Amniotic stem cell (primary cell): ENCODE measurements around the gene IFITM10.
"Not testable (repeated sequence)": the region's sequence is repeated elsewhere in the genome, so short reads cannot be mapped to it uniquely, and the experiment has no call there.

Experiments
- DNase-seq: peaks from one replicate; lab custom pipeline; 2025; lab: John Stamatoyannopoulos, UW

IFITM10 gene

DNA sequence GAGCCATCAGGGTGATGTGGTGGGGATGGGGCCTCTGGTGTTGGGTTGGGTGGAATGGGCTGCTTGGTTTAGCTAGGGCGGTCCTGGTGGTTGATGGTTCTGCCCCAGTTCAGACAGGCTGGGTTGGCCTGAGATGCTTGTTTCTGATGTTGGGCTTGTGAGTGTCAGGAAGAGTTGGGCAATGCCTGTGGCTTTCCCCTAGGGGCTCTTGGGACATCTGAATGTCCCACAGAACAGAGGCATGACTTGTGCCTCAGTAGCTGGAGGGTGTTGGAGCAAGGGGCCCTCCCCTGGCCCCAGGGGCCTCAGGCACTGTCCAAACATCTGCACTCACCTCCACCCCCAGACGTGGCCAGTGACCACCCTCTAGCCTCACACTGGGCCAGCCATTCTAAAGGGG, 27.3 kb upstream of the IFITM10 start:
- DNase-seq, result no peak

- no peak for DNase-seq
Measured at GRCh38 chr11:1776944-1777715, 26.7 kb upstream of the IFITM10 start.

- no peak for DNase-seq
Measured at GRCh38 chr11:1776331-1776851, 26.0 kb upstream of the IFITM10 start.

DNA sequence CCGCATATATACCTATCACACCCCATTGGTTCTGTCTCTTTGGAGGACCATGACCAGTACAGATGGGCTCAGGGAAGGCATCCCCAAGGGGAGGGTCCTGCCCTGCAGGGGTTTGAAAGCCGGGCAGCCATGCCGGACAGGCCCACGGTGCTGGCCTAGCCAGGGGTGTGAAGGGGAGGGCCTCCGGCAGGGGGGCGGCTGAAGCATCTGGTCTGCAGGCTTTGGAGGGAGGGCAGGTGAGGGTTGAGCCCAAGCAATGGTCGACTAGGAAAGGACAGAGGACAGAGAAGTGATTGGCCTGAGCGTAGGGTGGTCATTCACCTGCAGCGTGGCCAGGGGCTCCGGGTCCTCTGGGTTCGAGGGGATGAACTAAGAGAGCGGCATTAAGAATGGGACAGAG, 24.5 kb upstream of the IFITM10 start:
- no peak for DNase-seq

GRCh38 chr11:1773994-1774550, 23.7 kb upstream of the IFITM10 start:
- no peak for DNase-seq

GRCh38 chr11:1773131-1773993, 23.0 kb upstream of the IFITM10 start:
- DNase-seq, result no peak

- peak; percentile 79 for DNase-seq
Measured at GRCh38 chr11:1772270-1773130, 22.1 kb upstream of the IFITM10 start.

DNA sequence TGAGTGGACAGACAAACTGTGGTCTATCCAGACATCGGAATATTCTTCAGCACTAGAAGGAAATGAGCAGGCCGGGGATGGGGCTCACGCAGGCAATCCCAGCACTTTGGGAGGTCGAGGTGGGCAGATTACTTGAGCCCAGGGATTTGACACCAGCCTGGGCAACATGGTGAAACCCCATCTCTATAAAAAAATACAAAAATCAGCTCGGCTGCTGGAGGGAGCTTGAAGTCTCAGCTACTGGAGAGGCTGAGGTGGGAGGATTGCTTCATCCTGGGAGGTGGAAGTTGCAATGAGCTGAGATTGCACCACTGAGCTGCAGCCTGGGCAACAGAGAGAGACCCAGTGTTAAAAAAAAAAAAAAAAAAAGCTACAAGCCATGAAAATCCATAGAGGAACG, 21.3 kb upstream of the IFITM10 start:
- no peak for DNase-seq

- DNase-seq, result no peak
Measured at GRCh38 chr11:1771273-1771672, 20.9 kb upstream of the IFITM10 start.

- DNase-seq, result no peak
Measured at GRCh38 chr11:1770528-1770927, 20.1 kb upstream of the IFITM10 start.

DNA sequence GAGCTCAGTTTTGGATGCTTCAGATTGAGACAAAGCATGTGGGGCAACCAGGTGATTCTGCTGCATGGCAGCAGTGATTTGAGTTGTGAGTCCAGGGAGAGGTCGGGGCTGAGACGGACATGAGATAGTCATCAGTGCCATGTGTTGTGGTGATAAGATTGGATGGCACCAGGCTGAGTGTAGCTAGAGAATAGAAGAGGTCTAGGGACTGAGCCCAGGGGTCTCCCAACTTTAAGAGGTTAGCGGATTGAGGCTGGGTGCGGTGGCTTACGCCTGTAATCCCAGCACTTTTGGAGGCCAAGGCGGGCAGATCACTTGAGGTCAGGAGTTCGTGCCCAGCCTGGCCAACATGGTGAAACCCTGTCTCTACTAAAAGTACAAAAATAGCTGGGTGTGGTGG, 19.7 kb upstream of the IFITM10 start:
- DNase-seq, result no peak

DNA sequence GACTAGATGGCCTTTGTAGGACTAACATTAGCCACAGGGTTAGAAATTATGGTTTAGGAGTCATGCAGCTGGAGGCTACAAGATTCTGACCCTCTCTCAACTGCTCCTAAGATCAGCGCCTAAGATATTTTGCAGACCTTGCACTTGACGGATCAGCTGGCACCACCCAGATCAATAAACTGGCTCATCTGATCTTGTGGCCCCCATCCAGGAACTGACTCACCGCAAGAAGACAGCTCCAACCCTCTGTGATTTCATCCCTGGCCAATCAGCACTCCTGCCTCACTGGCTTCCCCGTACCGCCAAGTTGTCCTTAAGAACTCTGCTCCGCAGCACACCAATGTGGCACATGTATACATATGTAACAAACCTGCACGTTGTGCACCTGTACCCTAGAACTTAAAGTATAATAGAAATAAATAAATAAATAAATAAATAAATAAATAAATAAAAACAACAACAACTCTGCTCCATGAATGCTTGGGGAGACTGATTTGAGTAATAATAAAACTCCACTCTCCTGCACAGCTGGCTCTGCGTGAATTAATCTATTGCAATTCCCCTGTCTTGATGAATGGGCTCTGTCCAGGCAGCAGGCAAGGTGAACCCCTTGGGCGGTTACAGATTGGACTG, 19.0 kb upstream of the IFITM10 start:
- DNase-seq, result not testable (repeated sequence)

GRCh38 chr11:1768141-1768469, 17.7 kb upstream of the IFITM10 start:
- DNase-seq, result no peak

DNA sequence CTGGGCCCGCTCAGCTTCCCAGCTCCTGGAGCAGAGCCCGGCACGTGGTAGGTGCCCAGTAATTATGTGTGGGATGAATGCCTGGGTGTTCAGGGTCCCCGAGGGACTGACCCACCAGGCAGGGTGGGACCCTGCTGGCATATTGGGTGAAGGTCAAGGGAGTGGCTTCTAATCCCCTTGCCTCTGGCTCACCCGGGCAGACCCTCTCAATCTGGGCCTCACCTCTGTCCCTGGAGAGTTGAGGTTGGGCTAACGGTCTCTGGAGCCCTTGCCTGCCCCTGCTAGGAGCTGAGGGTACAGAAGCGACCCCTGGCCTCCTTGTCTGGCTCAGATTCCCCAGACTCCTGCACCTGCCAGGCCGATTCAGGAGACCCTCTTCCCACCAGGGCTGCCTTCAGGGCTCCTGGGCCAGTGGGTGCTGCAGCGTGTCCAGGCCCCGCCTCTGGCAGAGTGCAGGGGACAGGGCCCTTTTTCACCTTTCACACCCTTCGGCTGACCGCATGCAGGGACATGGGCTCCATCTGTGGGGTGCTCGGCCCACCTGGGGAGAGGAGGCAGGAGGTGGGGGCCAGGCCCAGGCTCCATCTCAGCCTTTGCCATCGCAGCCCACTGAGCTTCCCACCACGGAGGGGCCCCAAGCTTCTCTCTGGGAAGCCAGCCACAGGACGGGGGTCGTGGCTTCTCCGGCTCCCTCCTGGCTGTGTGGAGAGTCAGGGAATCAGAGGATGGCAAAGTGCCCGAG, 17.2 kb upstream of the IFITM10 start:
- DNase-seq, result no peak

DNA sequence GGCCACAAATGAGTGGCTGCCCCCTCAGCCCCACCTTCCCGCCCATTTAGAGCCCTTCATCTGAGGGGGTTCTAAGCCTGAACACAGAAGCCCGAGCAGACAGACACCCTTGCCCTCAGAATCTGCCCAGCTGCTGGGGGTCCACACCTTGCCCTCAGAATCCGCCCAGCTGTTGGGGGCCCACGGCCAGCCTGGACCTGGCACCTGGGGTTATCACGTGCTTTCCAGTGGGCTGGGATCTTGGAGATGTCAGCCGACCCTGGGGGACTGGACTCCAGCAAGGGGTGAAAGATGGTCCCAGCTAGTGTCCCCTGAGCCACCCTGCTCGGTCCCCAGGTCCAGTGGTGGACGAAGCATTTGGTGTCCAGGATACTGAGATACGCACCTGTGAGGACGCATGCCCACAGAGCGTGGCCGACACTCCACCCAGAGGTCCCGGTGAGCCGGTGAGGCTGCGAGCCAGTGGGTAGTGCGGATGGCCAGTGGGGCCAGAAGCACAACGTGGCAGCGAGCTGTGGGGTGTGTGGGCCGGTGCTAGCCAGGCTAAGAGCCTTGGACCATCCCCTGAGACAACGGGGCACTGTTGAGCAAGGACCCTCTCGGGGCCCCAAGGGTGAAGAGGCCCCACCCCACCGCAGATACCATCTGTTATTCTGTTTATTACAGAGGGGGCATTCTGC, 16.5 kb upstream of the IFITM10 start:
- DNase-seq, result no peak

GRCh38 chr11:1765871-1766718, 15.7 kb upstream of the IFITM10 start:
- no peak for DNase-seq

DNA sequence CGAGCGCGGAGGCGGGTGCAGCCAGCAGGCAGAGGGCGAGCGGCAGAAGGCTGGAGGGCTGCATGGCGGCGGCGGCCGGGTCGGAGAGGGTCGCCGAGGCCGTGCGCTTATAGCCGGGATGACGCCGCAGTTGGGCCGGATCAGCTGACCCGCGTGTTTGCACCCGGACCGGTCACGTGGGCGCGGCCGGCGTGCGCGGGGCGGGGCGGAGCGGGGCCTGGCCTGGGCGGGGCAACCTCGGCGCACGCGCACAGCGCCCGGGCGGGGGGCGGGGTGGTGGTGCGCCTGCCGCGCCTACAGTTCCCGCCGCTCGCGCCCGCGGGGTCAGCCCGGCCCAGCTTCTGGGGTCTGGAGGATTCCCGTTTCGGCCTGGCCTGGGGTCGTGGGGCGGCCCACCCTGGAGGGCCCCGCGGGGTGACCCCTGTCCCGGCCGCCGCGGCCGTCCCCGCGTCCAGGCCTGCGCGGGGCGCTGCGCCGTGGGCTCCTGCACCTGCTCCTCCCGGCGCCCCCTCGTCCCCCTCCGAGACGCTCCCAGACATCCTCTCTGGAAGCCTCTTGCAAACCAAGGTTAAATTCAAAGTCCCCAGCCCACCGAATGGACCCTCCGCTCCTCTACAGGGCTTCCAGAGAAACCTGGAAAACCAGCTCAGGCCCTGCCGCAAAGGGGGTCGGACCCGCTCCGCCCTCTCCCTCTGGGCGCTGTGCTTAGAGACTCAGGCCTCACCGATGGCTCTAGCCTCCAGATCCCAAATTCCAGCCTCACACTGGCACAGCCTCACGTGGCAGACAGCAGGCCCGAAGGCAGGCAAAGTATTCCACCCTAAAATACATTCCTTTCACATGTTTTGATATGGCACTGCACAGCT, 13.6 kb upstream of the IFITM10 start, which contains the start of gene CTSD:
TSS of gene CTSD (minus strand) at position 132 of the 866 bp plus-strand sequence. CDS start at position 64, 68 bp downstream.
- peak; percentile 56 for DNase-seq

GRCh38 chr11:1763336-1763795, 13.0 kb upstream of the IFITM10 start:
- DNase-seq, result no peak
